Testis (tissue), 2 donors: ENCODE results near the gene TNS3.

ENCODE experiments used
- POLR2A ChIP-seq: fragments of 450-650 bp; IDR thresholded peaks from one replicate; pipeline ENCODE4 v1.6.1; 2017; ENCODE audit warnings: antibody characterized with exemption, mild to moderate bottlenecking, moderate library complexity
- TF ChIP-seq, protein P1 (sequence below), 3 experiments: fragments of 450-650 bp in 2 of 3; fragments of 200-600 bp in 1 of 3; sonication (generic) in 1 of 3; IDR thresholded peaks; one replicate each; pipeline ENCODE4 v1.5.1; 2016 to 2019; ENCODE audit warnings: antibody characterized with exemption in 3 of 3, mild to moderate bottlenecking in 2 of 3, moderate library complexity in 1 of 3

DNA sequence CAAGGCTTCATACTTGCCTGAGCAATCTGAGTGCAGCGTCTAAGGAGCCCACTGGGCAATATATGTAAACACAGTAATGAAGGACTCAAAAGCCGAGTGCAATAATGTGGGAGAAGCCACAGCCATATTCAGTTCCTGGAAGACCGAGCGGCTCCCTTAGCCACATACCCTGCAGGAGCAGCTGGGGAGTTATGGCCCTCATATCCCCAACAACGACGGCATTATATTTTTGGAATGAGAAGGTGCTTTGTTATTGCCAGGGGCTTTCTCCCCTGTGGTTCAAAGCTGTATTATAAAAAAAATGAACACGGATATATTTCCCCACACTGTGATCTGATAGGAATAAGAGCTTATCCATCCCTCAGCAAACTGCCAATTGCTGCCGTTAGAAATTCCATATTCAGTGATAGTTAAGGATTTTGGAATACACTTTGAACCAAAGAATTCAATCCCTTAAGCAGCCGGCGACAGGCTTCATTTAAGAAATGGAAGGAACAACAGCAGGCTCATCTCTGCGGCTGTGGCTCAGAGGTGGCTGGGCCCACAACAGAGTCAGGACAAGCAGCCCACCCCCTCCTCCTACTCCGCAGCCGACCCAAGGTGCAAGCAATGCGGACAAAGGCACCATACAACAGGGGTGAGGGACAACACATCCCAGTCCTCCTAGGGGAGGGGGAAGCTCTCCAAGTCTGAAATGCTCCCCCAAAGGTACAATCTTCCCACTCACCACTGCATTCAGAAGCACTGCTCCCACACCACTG is 77.2 kb downstream of the TNS3 start:
- TF ChIP-seq, protein P1, sequence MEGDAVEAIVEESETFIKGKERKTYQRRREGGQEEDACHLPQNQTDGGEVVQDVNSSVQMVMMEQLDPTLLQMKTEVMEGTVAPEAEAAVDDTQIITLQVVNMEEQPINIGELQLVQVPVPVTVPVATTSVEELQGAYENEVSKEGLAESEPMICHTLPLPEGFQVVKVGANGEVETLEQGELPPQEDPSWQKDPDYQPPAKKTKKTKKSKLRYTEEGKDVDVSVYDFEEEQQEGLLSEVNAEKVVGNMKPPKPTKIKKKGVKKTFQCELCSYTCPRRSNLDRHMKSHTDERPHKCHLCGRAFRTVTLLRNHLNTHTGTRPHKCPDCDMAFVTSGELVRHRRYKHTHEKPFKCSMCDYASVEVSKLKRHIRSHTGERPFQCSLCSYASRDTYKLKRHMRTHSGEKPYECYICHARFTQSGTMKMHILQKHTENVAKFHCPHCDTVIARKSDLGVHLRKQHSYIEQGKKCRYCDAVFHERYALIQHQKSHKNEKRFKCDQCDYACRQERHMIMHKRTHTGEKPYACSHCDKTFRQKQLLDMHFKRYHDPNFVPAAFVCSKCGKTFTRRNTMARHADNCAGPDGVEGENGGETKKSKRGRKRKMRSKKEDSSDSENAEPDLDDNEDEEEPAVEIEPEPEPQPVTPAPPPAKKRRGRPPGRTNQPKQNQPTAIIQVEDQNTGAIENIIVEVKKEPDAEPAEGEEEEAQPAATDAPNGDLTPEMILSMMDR (IDR thresholded peaks at IDR 0.05): no peak
- no peak for TF ChIP-seq POLR2A
